A549 (cell line): ENCODE measurements around the gene ZNF652.

Source experiments
- KDM1A ChIP-seq: fragments of 200-600 bp; sonication (generic); IDR thresholded peaks from 2 replicates; pipeline ENCODE4 v1.6.1; 2016; ENCODE audit warnings: low read depth, mild to moderate bottlenecking
- MAZ ChIP-seq: fragments of 150-350 bp; IDR thresholded peaks from 2 replicates; pipeline ENCODE4 v1.6.1; 2014; ENCODE audit warnings: antibody characterized with exemption, low read depth, low read length, borderline replicate concordance
- NR3C1 ChIP-seq: fragments of >200 bp; sonication (Bioruptor Twin); formaldehyde crosslinking; IDR thresholded peaks from 3 replicates; pipeline ENCODE4 v1.6.1; 2017
- SMC3 ChIP-seq: fragments of >200 bp; sonication (Bioruptor Twin); formaldehyde crosslinking; IDR thresholded peaks from 3 replicates; pipeline ENCODE4 v1.6.1; 2018; ENCODE audit warnings: inconsistent platforms
- TF ChIP-seq, protein P1 (sequence below): fragments of >200 bp; sonication (Bioruptor Twin); formaldehyde crosslinking; IDR thresholded peaks from 3 replicates; pipeline ENCODE4 v1.5.1; 2016
- TF ChIP-seq, protein P2 (sequence below): fragments of 200-600 bp; sonication (generic); IDR thresholded peaks from 2 replicates; pipeline ENCODE4 v1.6.1; 2016; ENCODE audit warnings: antibody characterized with exemption, mild to moderate bottlenecking, moderate library complexity

DNA sequence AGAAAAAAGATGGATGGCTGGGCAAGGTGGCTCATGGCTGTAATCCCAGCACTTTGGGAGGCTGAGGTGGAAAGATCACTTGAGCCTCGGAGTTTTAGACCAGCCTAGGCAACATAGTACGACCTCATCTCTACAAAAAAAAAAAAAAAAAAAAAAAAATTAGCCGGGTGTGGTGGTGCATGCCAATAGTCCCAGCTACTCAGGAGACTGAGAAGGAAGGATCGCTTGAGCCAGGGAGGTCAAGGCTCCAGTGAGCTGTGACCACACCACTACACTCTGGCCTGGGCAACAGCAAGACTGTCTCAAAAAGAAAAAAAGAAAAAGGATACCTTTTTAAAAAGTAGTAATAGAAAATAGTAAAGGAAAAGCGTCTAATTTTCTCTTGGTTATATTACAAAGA is 20.7 kb downstream of the ZNF652 start:
- no peak for TF ChIP-seq NR3C1
- TF ChIP-seq, protein P1, sequence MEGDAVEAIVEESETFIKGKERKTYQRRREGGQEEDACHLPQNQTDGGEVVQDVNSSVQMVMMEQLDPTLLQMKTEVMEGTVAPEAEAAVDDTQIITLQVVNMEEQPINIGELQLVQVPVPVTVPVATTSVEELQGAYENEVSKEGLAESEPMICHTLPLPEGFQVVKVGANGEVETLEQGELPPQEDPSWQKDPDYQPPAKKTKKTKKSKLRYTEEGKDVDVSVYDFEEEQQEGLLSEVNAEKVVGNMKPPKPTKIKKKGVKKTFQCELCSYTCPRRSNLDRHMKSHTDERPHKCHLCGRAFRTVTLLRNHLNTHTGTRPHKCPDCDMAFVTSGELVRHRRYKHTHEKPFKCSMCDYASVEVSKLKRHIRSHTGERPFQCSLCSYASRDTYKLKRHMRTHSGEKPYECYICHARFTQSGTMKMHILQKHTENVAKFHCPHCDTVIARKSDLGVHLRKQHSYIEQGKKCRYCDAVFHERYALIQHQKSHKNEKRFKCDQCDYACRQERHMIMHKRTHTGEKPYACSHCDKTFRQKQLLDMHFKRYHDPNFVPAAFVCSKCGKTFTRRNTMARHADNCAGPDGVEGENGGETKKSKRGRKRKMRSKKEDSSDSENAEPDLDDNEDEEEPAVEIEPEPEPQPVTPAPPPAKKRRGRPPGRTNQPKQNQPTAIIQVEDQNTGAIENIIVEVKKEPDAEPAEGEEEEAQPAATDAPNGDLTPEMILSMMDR, result no peak
- TF ChIP-seq KDM1A, result no peak
- no peak for TF ChIP-seq MAZ
- no peak for TF ChIP-seq SMC3
- TF ChIP-seq, protein P2, sequence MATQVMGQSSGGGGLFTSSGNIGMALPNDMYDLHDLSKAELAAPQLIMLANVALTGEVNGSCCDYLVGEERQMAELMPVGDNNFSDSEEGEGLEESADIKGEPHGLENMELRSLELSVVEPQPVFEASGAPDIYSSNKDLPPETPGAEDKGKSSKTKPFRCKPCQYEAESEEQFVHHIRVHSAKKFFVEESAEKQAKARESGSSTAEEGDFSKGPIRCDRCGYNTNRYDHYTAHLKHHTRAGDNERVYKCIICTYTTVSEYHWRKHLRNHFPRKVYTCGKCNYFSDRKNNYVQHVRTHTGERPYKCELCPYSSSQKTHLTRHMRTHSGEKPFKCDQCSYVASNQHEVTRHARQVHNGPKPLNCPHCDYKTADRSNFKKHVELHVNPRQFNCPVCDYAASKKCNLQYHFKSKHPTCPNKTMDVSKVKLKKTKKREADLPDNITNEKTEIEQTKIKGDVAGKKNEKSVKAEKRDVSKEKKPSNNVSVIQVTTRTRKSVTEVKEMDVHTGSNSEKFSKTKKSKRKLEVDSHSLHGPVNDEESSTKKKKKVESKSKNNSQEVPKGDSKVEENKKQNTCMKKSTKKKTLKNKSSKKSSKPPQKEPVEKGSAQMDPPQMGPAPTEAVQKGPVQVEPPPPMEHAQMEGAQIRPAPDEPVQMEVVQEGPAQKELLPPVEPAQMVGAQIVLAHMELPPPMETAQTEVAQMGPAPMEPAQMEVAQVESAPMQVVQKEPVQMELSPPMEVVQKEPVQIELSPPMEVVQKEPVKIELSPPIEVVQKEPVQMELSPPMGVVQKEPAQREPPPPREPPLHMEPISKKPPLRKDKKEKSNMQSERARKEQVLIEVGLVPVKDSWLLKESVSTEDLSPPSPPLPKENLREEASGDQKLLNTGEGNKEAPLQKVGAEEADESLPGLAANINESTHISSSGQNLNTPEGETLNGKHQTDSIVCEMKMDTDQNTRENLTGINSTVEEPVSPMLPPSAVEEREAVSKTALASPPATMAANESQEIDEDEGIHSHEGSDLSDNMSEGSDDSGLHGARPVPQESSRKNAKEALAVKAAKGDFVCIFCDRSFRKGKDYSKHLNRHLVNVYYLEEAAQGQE, result no peak
